Measurements from ENCODE around the gene CDC42EP2. TPM values are rescaled to one million over a fixed set of nuclear protein-coding genes. Genes with fewer than 3 reads are reported as not detected.

The CDC42EP2 gene
- total and polyA plus RNA-seq, 2 of the 13 experiments (the other 11 are each of a cell fraction or from before 2014, with no cell fraction given) = 2.3 to 7.1 TPM

GRCh38 chr11:65290448-65291165 lies 24.1 kb upstream of the CDC42EP2 start (continued):
- TF ChIP-seq REST (IDR thresholded peaks at IDR 0.05; ENCODE audit: borderline replicate concordance in 1 of 2, low read depth in 1 of 2, low read length in 2 of 2) (no peak), ZNF883 (CRISPR knock-in tag; IDR thresholded peaks at IDR 0.05; ENCODE audit: not compliant biosample characterization) (no peak), SNAPC4 (CRISPR knock-in tag; IDR thresholded peaks at IDR 0.05) (no peak), ZNF740 (CRISPR knock-in tag; IDR thresholded peaks at IDR 0.05) (no peak), FOXJ3 (CRISPR knock-in tag; IDR thresholded peaks at IDR 0.05; ENCODE audit: borderline replicate concordance) (no peak), NR3C1 (CRISPR knock-in tag; IDR thresholded peaks at IDR 0.05) (no peak), RXRA (CRISPR knock-in tag; IDR thresholded peaks at IDR 0.05) (no peak)
